Ascending aorta (tissue), 2 donors: Measurements from ENCODE around the gene NUDT8. TPM values are rescaled to one million over a fixed set of nuclear protein-coding genes. Genes with fewer than 3 reads are reported as not detected.

Experiments used
- DNase-seq, 2 donors: peaks; one replicate each; pipeline ENCODE4 v3.0.0-alpha.2; 2019; ENCODE audit warnings: low spot score in 2 of 2
- H3K27ac ChIP-seq, 2 donors: fragments of 200-600 bp; sonication (generic); one replicate each; pipeline ENCODE4 v1.5.1; 2016 to 2017; ENCODE audit warnings: mild to moderate bottlenecking in 1 of 2
- H3K27me3 ChIP-seq: fragments of 200-600 bp; sonication (generic); one replicate; pipeline ENCODE4 v1.5.1; 2017
- H3K36me3 ChIP-seq, 2 donors: fragments of 200-600 bp; sonication (generic); one replicate each; pipeline ENCODE4 v1.5.1; 2016
- H3K4me1 ChIP-seq, 2 donors: fragments of 200-600 bp; sonication (generic); one replicate each; pipeline ENCODE4 v1.5.1; 2016 to 2017; ENCODE audit warnings: mild to moderate bottlenecking in 1 of 2
- H3K4me3 ChIP-seq, 2 donors: fragments of 200-600 bp; sonication (generic); one replicate each; pipeline ENCODE4 v1.5.1; 2016 to 2017; ENCODE audit warnings: mild to moderate bottlenecking in 1 of 2
- H3K9me3 ChIP-seq, 2 donors: fragments of 200-600 bp; sonication (generic); one replicate each; pipeline ENCODE4 v1.5.1; 2016
- intact Hi-C: fragments of 100-400 bp; cut with DNase I; formaldehyde crosslinking; loops from one replicate; pipeline ENCODE4 v1.15.1; 2023
- total RNA-seq: library from RNA; depleted of rRNA; stranded (reverse); fragments of >200 nt; gene quantifications from one replicate; pipeline ENCODE4 v1.1.0, GENCODE V29; 2016
- TF ChIP-seq, protein P1 (sequence below), 3 experiments: fragments of 200-600 bp in 2 of 3; fragments of 450-650 bp in 1 of 3; sonication (generic) in 2 of 3; IDR thresholded peaks; one replicate each; pipeline ENCODE4 v1.5.1; 2016 to 2019; ENCODE audit warnings: antibody characterized with exemption in 3 of 3, mild to moderate bottlenecking in 1 of 3, moderate library complexity in 1 of 3

The NUDT8 gene
- total RNA-seq, 1 donor from 2014 or later: 23.4 TPM

DNA sequence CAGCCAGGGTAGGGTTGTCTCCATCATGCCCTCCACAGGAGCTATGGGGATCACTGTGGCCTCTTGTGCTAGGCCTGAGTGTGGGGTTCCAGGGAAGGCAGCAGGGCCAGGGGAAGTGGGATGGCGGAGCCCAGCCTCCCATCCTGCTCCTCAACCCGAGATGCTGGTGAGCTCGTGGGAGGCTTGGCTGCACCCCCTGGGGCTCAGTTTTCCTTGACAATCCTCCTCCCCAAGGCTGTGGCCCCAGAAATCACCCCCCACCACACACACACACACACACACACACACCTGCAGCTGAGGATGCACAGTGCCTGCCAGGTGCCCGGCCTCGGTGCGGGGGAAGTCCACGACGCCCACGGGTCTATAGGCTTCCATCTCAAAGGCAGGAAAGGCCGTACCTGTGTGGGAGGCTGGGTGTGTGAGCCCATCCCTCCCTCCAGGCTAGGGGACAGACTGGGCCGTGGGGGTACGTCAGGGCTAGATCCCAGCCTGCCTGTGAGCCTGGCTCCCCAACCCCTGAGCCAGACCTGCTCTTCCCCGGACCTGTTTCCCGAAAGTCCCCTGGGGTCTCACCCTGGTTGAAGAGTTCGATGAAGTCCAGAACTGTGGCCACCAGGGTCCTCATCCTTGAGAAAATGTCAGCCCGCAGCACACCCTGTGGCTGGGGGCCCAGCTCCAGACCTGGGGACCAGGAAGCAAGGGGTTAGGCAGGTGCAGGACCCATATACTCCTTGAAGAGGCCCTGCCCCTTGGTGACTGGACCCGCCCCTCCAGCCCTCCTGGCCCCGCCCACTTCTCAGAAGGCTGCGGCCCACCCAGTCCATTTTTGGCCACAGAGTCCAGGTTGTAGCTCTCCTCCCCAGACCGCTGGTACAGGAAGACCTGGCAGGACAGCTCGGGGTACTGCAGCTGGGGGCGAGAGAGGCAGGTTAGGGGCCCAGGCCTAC lies 15.0 kb upstream of the NUDT8 start:
- no peak for DNase-seq
- Histone ChIP-seq H3K4me1 (no peaks in the 10 kb centered on the region), H3K27me3 (peaks cover 4% of the 10 kb centered on the region)

DNA sequence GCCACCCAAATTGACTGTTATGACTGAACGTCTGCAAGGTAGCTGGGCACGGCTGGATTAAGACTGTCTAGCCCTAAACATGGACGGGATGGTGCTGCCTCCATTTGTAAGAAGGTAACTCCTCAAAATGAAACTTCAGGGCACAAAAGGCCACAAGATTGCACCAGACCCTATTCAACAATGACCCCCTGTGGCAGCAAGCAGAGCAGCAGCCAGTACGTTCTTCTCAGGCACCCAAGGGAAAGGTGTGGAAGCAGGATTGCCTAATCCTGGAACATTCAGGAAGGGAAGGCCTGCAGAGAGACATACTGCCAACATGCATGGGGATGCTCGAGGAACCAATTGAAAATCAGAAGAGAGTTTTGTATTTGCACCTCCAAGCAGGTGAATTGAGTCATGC lies 14.3 kb upstream of the NUDT8 start:
- TF ChIP-seq, protein P1, sequence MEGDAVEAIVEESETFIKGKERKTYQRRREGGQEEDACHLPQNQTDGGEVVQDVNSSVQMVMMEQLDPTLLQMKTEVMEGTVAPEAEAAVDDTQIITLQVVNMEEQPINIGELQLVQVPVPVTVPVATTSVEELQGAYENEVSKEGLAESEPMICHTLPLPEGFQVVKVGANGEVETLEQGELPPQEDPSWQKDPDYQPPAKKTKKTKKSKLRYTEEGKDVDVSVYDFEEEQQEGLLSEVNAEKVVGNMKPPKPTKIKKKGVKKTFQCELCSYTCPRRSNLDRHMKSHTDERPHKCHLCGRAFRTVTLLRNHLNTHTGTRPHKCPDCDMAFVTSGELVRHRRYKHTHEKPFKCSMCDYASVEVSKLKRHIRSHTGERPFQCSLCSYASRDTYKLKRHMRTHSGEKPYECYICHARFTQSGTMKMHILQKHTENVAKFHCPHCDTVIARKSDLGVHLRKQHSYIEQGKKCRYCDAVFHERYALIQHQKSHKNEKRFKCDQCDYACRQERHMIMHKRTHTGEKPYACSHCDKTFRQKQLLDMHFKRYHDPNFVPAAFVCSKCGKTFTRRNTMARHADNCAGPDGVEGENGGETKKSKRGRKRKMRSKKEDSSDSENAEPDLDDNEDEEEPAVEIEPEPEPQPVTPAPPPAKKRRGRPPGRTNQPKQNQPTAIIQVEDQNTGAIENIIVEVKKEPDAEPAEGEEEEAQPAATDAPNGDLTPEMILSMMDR (IDR thresholded peaks at IDR 0.05): no peak
- H3K27ac ChIP-seq: no peak overlapping the region
- intact Hi-C loops: no loop called here
- no peaks in the 10 kb centered on the region for H3K4me1 ChIP-seq
- H3K4me3 ChIP-seq: no peak overlapping the region
- H3K36me3 ChIP-seq: no peaks in the 10 kb centered on the region
- H3K9me3 ChIP-seq: no peaks in the 10 kb centered on the region
- no peak for DNase-seq
- H3K27me3 ChIP-seq: peaks cover 4% of the 10 kb centered on the region

More for the DNA sequence above, 15.0 kb upstream of the NUDT8 start:
- Histone ChIP-seq H3K36me3 (no peaks in the 10 kb centered on the region), H3K4me3 (no peak overlapping the region), H3K9me3 (no peaks in the 10 kb centered on the region), H3K27ac (no peak overlapping the region)
- TF ChIP-seq, protein P1 (IDR thresholded peaks at IDR 0.05): no peak
- intact Hi-C loops: no loop called here

GRCh38 chr11:67642173-67643120 lies 12.7 kb upstream of the NUDT8 start:
- Histone ChIP-seq H3K4me1 (no peaks in the 10 kb centered on the region), H3K27ac (no peak overlapping the region), H3K27me3 (peaks cover 4% of the 10 kb centered on the region), H3K9me3 (no peaks in the 10 kb centered on the region), H3K4me3 (no peak overlapping the region), H3K36me3 (no peaks in the 10 kb centered on the region)
- TF ChIP-seq, protein P1 (IDR thresholded peaks at IDR 0.05): no peak
- no peak for DNase-seq
- intact Hi-C loops: no loop called here

- no peaks in the 10 kb centered on the region for H3K4me1 ChIP-seq
- DNase-seq: no peak
- H3K4me3 ChIP-seq: no peak overlapping the region
- intact Hi-C loops: no loop called here
- H3K9me3 ChIP-seq: no peaks in the 10 kb centered on the region
- H3K27ac ChIP-seq: no peak overlapping the region
- no peaks in the 10 kb centered on the region for H3K27me3 ChIP-seq
- TF ChIP-seq, protein P1 (IDR thresholded peaks at IDR 0.05): no peak
- H3K36me3 ChIP-seq: no peaks in the 10 kb centered on the region
Measured at GRCh38 chr11:67641338-67642172, 11.8 kb upstream of the NUDT8 start.

GRCh38 chr11:67640758-67641337 lies 11.1 kb upstream of the NUDT8 start:
- Histone ChIP-seq H3K27ac (no peak overlapping the region), H3K9me3 (no peaks in the 10 kb centered on the region), H3K4me1 (no peaks in the 10 kb centered on the region), H3K27me3 (no peaks in the 10 kb centered on the region), H3K36me3 (no peaks in the 10 kb centered on the region), H3K4me3 (no peak overlapping the region)
- DNase-seq: no peak
- TF ChIP-seq, protein P1 (IDR thresholded peaks at IDR 0.05): no peak
- intact Hi-C loops: no loop called here
